GM12878 (cell line): ENCODE measurements around the gene LAMA4. TPM values are rescaled to one million over a fixed set of nuclear protein-coding genes. Genes with fewer than 3 reads are reported as not detected.

Experiments
- ATAC-seq: fragments of 200-7000 bp; cut with Tn5 transposase; 3 replicates; pipeline ENCODE4 v1.9.1; 2020; ENCODE audit warnings: mild to moderate bottlenecking, moderate library complexity
- BruUV-seq: library from RNA; stranded (reverse); fragments of 400-500 nt; replicated peaks from 2 replicates; lab custom pipeline; 2021; lab: Mats Ljungman, UMichigan
- CTCF ChIA-PET: fragments of 300-600 bp; sonication (Branson Sonifier 250); formaldehyde crosslinking; extraction: SDS; loops from one replicate; lab custom pipeline; 2021; ENCODE audit warnings: inconsistent platforms; lab: Yijun Ruan, JAX
- POLR2A ChIA-PET: fragments of 350-600 bp; formaldehyde crosslinking; extraction: SDS; loops from one replicate; lab custom pipeline; 2021; ENCODE audit warnings: inconsistent platforms; lab: Charles Lee
- RAD21 ChIA-PET: fragments of 300-600 bp; sonication (Branson Sonifier 250); formaldehyde crosslinking; loops from one replicate; lab custom pipeline; 2023; ENCODE audit warnings: antibody characterized with exemption; ENCODE audit not compliant: unreplicated experiment; lab: Charles Lee
- SMC1A ChIA-PET: fragments of 300-600 bp; sonication (Branson Sonifier 250); formaldehyde crosslinking; loops from one replicate; lab custom pipeline; 2023; ENCODE audit not compliant: unreplicated experiment, uncharacterized antibody; lab: Charles Lee
- DNase-seq: peaks from one replicate; pipeline ENCODE4 v3.0.0-alpha.2; 2011; ENCODE audit warnings: low read depth, low spot score
- FAIRE-seq: peaks from 3 replicates; lab custom pipeline; 2011; peaks lifted over from hg19 to GRCh38; lab: Jason Lieb, UNC
- H2AFZ ChIP-seq: 2 replicates; pipeline ENCODE4 v1.6.0; 2011; ENCODE audit warnings: low read depth, low read length, control low read depth; ENCODE audit not compliant: control insufficient read depth
- H3K27ac ChIP-seq: 2 replicates; pipeline ENCODE4 v1.5.1; 2011; ENCODE audit warnings: control low read depth; ENCODE audit not compliant: control insufficient read depth, insufficient read depth
- H3K27me3 ChIP-seq, 2 experiments: replicated peaks in 1 of 2; 2 replicates each; pipeline versions ENCODE4 v1.6.0 to v1.6.1; 2011; ENCODE audit warnings: low read length in 1 of 2; ENCODE audit not compliant: control insufficient read depth in 2 of 2, insufficient read depth in 2 of 2
- H3K36me3 ChIP-seq, 2 experiments: 2 replicates each; pipeline ENCODE4 v1.5.1; 2011; ENCODE audit warnings: low read length in 1 of 2; ENCODE audit not compliant: control insufficient read depth in 2 of 2, insufficient read depth in 2 of 2
- H3K4me1 ChIP-seq: 2 replicates; pipeline ENCODE4 v1.6.1; 2011; ENCODE audit warnings: mild to moderate bottlenecking, low read length, moderate library complexity, mixed read lengths; ENCODE audit not compliant: control insufficient read depth, insufficient read depth
- H3K4me2 ChIP-seq: 2 replicates; pipeline ENCODE4 v1.6.0; 2011; ENCODE audit warnings: control low read depth; ENCODE audit not compliant: control insufficient read depth, insufficient read depth
- H3K4me3 ChIP-seq: fragments of 200-600 bp; sonication (generic); 2 replicates; pipeline ENCODE4 v1.5.1; 2016
- H3K79me2 ChIP-seq: 2 replicates; pipeline ENCODE4 v1.6.0; 2011; ENCODE audit warnings: low read length; ENCODE audit not compliant: control insufficient read depth, insufficient read depth
- H3K9ac ChIP-seq: 2 replicates; pipeline ENCODE4 v1.8.0; 2011; ENCODE audit warnings: low read length, control low read depth, mixed read lengths; ENCODE audit not compliant: control insufficient read depth, insufficient read depth
- H3K9me3 ChIP-seq: replicated peaks from 3 replicates; pipeline ENCODE4 v1.5.1; 2011; ENCODE audit warnings: mild to moderate bottlenecking, low read length; ENCODE audit not compliant: control insufficient read depth, insufficient read depth
- H4K20me1 ChIP-seq: 2 replicates; pipeline ENCODE4 v1.6.0; 2011; ENCODE audit not compliant: control insufficient read depth, insufficient read depth
- CEBPB ChIP-seq, 2 experiments: fragments of 150-350 bp in 1 of 2; IDR thresholded peaks; 2 replicates each; pipeline ENCODE4 v1.6.1; 2012 to 2014; ENCODE audit warnings: low read depth in 2 of 2, low read length in 2 of 2, borderline replicate concordance in 1 of 2, inconsistent platforms in 1 of 2
- DPF2 ChIP-seq: fragments of 450-650 bp; IDR thresholded peaks from 2 replicates; pipeline ENCODE4 v1.6.1; 2017; ENCODE audit warnings: mild to moderate bottlenecking
- HSF1 ChIP-seq: fragments of 150-350 bp; IDR thresholded peaks from 2 replicates; pipeline ENCODE4 v1.6.1; 2014; ENCODE audit warnings: mild to moderate bottlenecking, low read depth, low read length
- KLF5 ChIP-seq: fragments of 450-650 bp; IDR thresholded peaks from 2 replicates; pipeline ENCODE4 v1.6.1; 2014; ENCODE audit warnings: mild to moderate bottlenecking; ENCODE audit not compliant: partially characterized antibody
- MXI1 ChIP-seq: fragments of 150-350 bp; IDR thresholded peaks from 2 replicates; pipeline ENCODE4 v1.6.1; 2011; ENCODE audit warnings: low read depth, mild to moderate bottlenecking, inconsistent platforms, low read length, improper control_type of control experiment
- POU2F2 ChIP-seq: IDR thresholded peaks from 3 replicates; pipeline ENCODE4 v1.6.1; 2011; ENCODE audit warnings: low read depth, mild to moderate bottlenecking, low read length, borderline replicate concordance
- RBBP5 ChIP-seq: fragments of 200-600 bp; sonication (generic); conservative IDR thresholded peaks from 2 replicates; pipeline ENCODE4 v1.6.1; 2016
- YY1 ChIP-seq: IDR thresholded peaks from 2 replicates; pipeline ENCODE4 v1.6.1; 2011; ENCODE audit warnings: low read depth, mild to moderate bottlenecking, low read length
- in situ Hi-C: fragments of 300-500 bp; cut with MboI; formaldehyde crosslinking; loops from 9 replicates; pipeline ENCODE4 v1.14.3; 2018; ENCODE audit warnings: mixed read lengths
- intact Hi-C: fragments of 100-400 bp; cut with micrococcal nuclease; formaldehyde crosslinking; loops from one replicate; pipeline ENCODE4 v1.14.2; 2022; ENCODE audit not compliant: unreplicated experiment
- polyA plus RNA-seq, 11 experiments: library from polyadenylated mRNA; depleted of rRNA in 4 of 11; unstranded in 6 of 11; stranded (reverse) in 5 of 11; fragments of >200 nt; fragmentation: Nextera tagmentation in 4 of 11; fragmentation: Illumina TruSeq in 1 of 11; extraction: Ambion mirVana in 4 of 11; extraction: Trizol in 1 of 11; gene quantifications; 1 replicate in 1 of 11; 2 replicates in 10 of 11; pipeline versions ENCODE4 v1.2.1 to v1.2.3, GENCODE V29; 2011 to 2016; ENCODE audit warnings: inconsistent platforms in 2 of 11, missing spikeins in 2 of 11, low read depth in 1 of 11
- total RNA-seq, 4 experiments: library from RNA; depleted of rRNA in 3 of 4; stranded (reverse); fragments of >200 nt in 3 of 4; fragmentation: Illumina TruSeq in 1 of 4; extraction: Trizol in 1 of 4; gene quantifications; 2 replicates each; pipeline versions ENCODE4 v1.2.1 to v1.2.3, GENCODE V29; 2013 to 2021

LAMA4 gene
- total and polyA plus RNA-seq, 10 of the 15 experiments (the other 5 are each of a cell fraction or from before 2014, with no cell fraction given) = 0.11 to 0.21 (median 0.14) TPM; not detected in 7

- H3K79me2 ChIP-seq = no peaks in the 10 kb centered on the region
- DNase-seq = no peak
- H3K27ac ChIP-seq = no peak overlapping the region
- FAIRE-seq = no peak
- no peak overlapping the region for H2AFZ ChIP-seq
- H3K4me2 ChIP-seq = no peak overlapping the region
- no peak overlapping the region for H3K4me3 ChIP-seq
- no peaks in the 10 kb centered on the region; the same call in 1 of the 2 replicates for H3K4me1 ChIP-seq
- RAD21 ChIA-PET = no interaction called here
- SMC1A ChIA-PET = no interaction called here
- CTCF ChIA-PET = no interaction called here
- no TSS peak for BruUV-seq
- H3K27me3 ChIP-seq = no peaks in the 10 kb centered on the region
- no peaks in the 10 kb centered on the region for H3K9me3 ChIP-seq
- intact Hi-C loops = no loop called here
- in situ Hi-C loops = no loop called here
- ATAC-seq = no peak
- H4K20me1 ChIP-seq = no peaks in the 10 kb centered on the region
- H3K9ac ChIP-seq = no peak overlapping the region
- POLR2A ChIA-PET = no interaction called here
- no peaks in the 10 kb centered on the region for H3K36me3 ChIP-seq
- no peak for TF ChIP-seq YY1
- TF ChIP-seq CEBPB (IDR thresholded peaks at IDR 0.05; ENCODE audit: borderline replicate concordance in 1 of 2, low read depth in 2 of 2, low read length in 2 of 2) = no peak
- TF ChIP-seq RBBP5 = no peak
- no peak for TF ChIP-seq POU2F2
- no peak for TF ChIP-seq HSF1
- TF ChIP-seq KLF5 = no peak
- no peak for TF ChIP-seq MXI1
- no peak for TF ChIP-seq DPF2
- TF ChIP-seq, all 136 proteins: peak for 0
Measured at GRCh38 chr6:112206110-112206458, 48.3 kb downstream of the LAMA4 start.
